GM19193 (cell line): ENCODE results near the gene MPPE1.
A peak's percentile ranks its signal among the peaks of the same experiment; 100 is the strongest.

Source experiments
- POLR2A ChIP-seq: IDR thresholded peaks from 4 replicates; pipeline ENCODE4 v1.6.1; 2011; ENCODE audit not compliant: insufficient read depth, insufficient read length; ENCODE audit errors: extremely low read depth

The MPPE1 gene

GRCh38 chr18:11868230-11868629, 39.9 kb downstream of the MPPE1 start:
- TF ChIP-seq POLR2A, result no peak

- TF ChIP-seq POLR2A, result no peak
Observed at GRCh38 chr18:11866764-11867163, 41.4 kb downstream of the MPPE1 start.

- TF ChIP-seq POLR2A, result no peak
Observed at GRCh38 chr18:11866329-11866728, 41.8 kb downstream of the MPPE1 start.

GRCh38 chr18:11865071-11865470, 43.0 kb downstream of the MPPE1 start:
- no peak for TF ChIP-seq POLR2A

- no peak for TF ChIP-seq POLR2A
Observed at GRCh38 chr18:11864471-11864870, 43.6 kb downstream of the MPPE1 start.

- TF ChIP-seq POLR2A, result no peak
Observed at GRCh38 chr18:11862468-11863137, 45.5 kb downstream of the MPPE1 start.

GRCh38 chr18:11861583-11862288, 46.4 kb downstream of the MPPE1 start:
- TF ChIP-seq POLR2A, result no peak

GRCh38 chr18:11860594-11861450, 47.3 kb downstream of the MPPE1 start:
- TF ChIP-seq POLR2A, result no peak

- no peak for TF ChIP-seq POLR2A
Observed at GRCh38 chr18:11859903-11860407, 48.2 kb downstream of the MPPE1 start.

- TF ChIP-seq POLR2A, result no peak
Observed at GRCh38 chr18:11859282-11859830, 48.8 kb downstream of the MPPE1 start.

- no peak for TF ChIP-seq POLR2A
Observed at GRCh38 chr18:11857177-11857887, 50.8 kb downstream of the MPPE1 start.

- TF ChIP-seq POLR2A, result no peak
Observed at GRCh38 chr18:11851806-11852337, 56.2 kb downstream of the MPPE1 start.

- TF ChIP-seq POLR2A, result peak; percentile 92
Observed at GRCh38 chr18:11851146-11851805, 56.8 kb downstream of the MPPE1 start, which contains the start of gene CHMP1B. CHMP1B (plus strand) TSS chr18:11851413; CDS start chr18:11851512, 99 bp downstream.

GRCh38 chr18:11850821-11851145, 57.3 kb downstream of the MPPE1 start:
- TF ChIP-seq POLR2A, result no peak
